ENCODE results near the gene ANKRD11.

GRCh38 chr16:89256651-89257254, 233.6 kb downstream of the ANKRD11 start:
- TF ChIP-seq CTCF (optimal IDR thresholded peaks at IDR 0.05 in 1 of 3, IDR thresholded peaks at IDR 0.05 in 1 of 3, conservative IDR thresholded peaks at IDR 0.05 in 1 of 3; ENCODE audit: extremely low read depth in 1 of 3, insufficient read depth in 2 of 3, low read length in 3 of 3): no peak
- no peak for TF ChIP-seq EZH2 (IDR thresholded peaks at IDR 0.05; ENCODE audit: low read length)
